CD14-positive monocyte (primary cell): ENCODE results near the gene CORO2A. TPM values are rescaled to one million over a fixed set of nuclear protein-coding genes. Genes with fewer than 3 reads are reported as not detected.

Experiments used
- DNase-seq, 3 donors: peaks; one replicate each; pipeline ENCODE4 v3.0.0-alpha.2; 2011 to 2022
- H2AFZ ChIP-seq: 2 replicates; pipeline ENCODE4 v1.6.0; 2012; ENCODE audit warnings: mild to moderate bottlenecking, low read depth, low read length, inconsistent platforms; ENCODE audit not compliant: insufficient read depth, poor library complexity, severe bottlenecking
- H3K27ac ChIP-seq, 2 donors: 1 replicate in 1 of 2; 2 replicates in 1 of 2; pipeline ENCODE4 v1.5.1; 2012 to 2013; ENCODE audit warnings: low read length in 2 of 2, control low read depth in 1 of 2, inconsistent platforms in 1 of 2, low read depth in 1 of 2, mild to moderate bottlenecking in 1 of 2
- H3K27me3 ChIP-seq, 2 donors: one replicate each; pipeline versions ENCODE4 v1.6.0 to v1.6.1; 2011 to 2013; ENCODE audit warnings: low read length in 2 of 2; ENCODE audit not compliant: control insufficient read depth in 2 of 2, insufficient read depth in 2 of 2
- H3K36me3 ChIP-seq, 2 donors: replicated peaks in 1 of 2; 1 replicate in 1 of 2; 2 replicates in 1 of 2; pipeline versions ENCODE4 v1.5.1 to v1.6.1; 2012 to 2013; ENCODE audit warnings: low read length in 2 of 2, control low read depth in 1 of 2, inconsistent platforms in 1 of 2, mild to moderate bottlenecking in 1 of 2; ENCODE audit not compliant: insufficient read depth in 2 of 2, control insufficient read depth in 1 of 2
- H3K4me1 ChIP-seq, 2 donors: 1 replicate in 1 of 2; 2 replicates in 1 of 2; pipeline versions ENCODE4 v1.5.1 to v1.6.1; 2012 to 2013; ENCODE audit warnings: low read length in 2 of 2, control low read depth in 1 of 2, inconsistent platforms in 1 of 2, mild to moderate bottlenecking in 1 of 2, moderate library complexity in 1 of 2; ENCODE audit not compliant: insufficient read depth in 2 of 2, control insufficient read depth in 1 of 2
- H3K4me2 ChIP-seq: replicated peaks from 2 replicates; pipeline ENCODE3; 2012; ENCODE audit warnings: low read length, moderate library complexity, mild to moderate bottlenecking; ENCODE audit not compliant: poor library complexity, severe bottlenecking; ENCODE audit errors: extremely low read depth
- H3K4me3 ChIP-seq, 3 experiments: fragments of 200-600 bp in 1 of 3; sonication (generic) in 1 of 3; replicated peaks in 1 of 3; 1 replicate in 2 of 3; 2 replicates in 1 of 3; pipeline ENCODE4 v1.5.1; 2011 to 2013; ENCODE audit warnings: low read length in 3 of 3, mild to moderate bottlenecking in 3 of 3, control low read depth in 2 of 3, low read depth in 2 of 3, inconsistent platforms in 1 of 3, moderate library complexity in 1 of 3
- H3K79me2 ChIP-seq: 2 replicates; pipeline ENCODE4 v1.6.0; 2012; ENCODE audit warnings: mild to moderate bottlenecking, control low read depth, inconsistent platforms, low read length, moderate library complexity; ENCODE audit not compliant: insufficient read depth
- H3K9ac ChIP-seq: 2 replicates; pipeline ENCODE4 v1.6.0; 2017; ENCODE audit warnings: low read length, mild to moderate bottlenecking; ENCODE audit not compliant: insufficient read depth, poor library complexity, severe bottlenecking
- H3K9me3 ChIP-seq, 2 donors: replicated peaks in 1 of 2; 1 replicate in 1 of 2; 2 replicates in 1 of 2; pipeline versions ENCODE4 v1.5.1 to v1.6.1; 2012 to 2013; ENCODE audit warnings: low read length in 2 of 2, control low read depth in 1 of 2; ENCODE audit not compliant: control insufficient read depth in 1 of 2, insufficient read depth in 1 of 2
- H4K20me1 ChIP-seq: 2 replicates; pipeline ENCODE4 v1.6.0; 2012; ENCODE audit warnings: mild to moderate bottlenecking, low read length, control low read depth, moderate library complexity; ENCODE audit not compliant: insufficient read depth
- H3K27ac Mint-ChIP-seq, 7 donors: one replicate each; pipeline ENCODE4 v1.8.0; 2020; ENCODE audit warnings: mild to moderate bottlenecking in 7 of 7, mixed read lengths in 7 of 7, moderate library complexity in 6 of 7, inconsistent platforms in 2 of 7
- H3K27me3 Mint-ChIP-seq, 3 donors: one replicate each; pipeline ENCODE4 v1.8.0; 2021 to 2022; ENCODE audit warnings: low read depth in 3 of 3, mild to moderate bottlenecking in 3 of 3, mixed read lengths in 3 of 3, moderate library complexity in 3 of 3, inconsistent platforms in 1 of 3
- H3K36me3 Mint-ChIP-seq, 2 donors: one replicate each; pipeline ENCODE4 v1.8.0; 2020; ENCODE audit warnings: mixed read lengths in 2 of 2, inconsistent platforms in 1 of 2, mild to moderate bottlenecking in 1 of 2
- H3K4me1 Mint-ChIP-seq: one replicate; pipeline ENCODE4 v1.8.0; 2020; ENCODE audit warnings: mild to moderate bottlenecking, mixed read lengths
- H3K4me3 Mint-ChIP-seq, 2 donors: one replicate each; pipeline ENCODE4 v1.8.0; 2020; ENCODE audit warnings: mild to moderate bottlenecking in 2 of 2, mixed read lengths in 2 of 2, moderate library complexity in 1 of 2
- H3K9me3 Mint-ChIP-seq, 7 donors: one replicate each; pipeline ENCODE4 v1.8.0; 2020 to 2022; ENCODE audit warnings: mixed read lengths in 7 of 7, mild to moderate bottlenecking in 6 of 7, moderate library complexity in 6 of 7, inconsistent platforms in 2 of 7
- CTCF ChIP-seq: fragments of 200-600 bp; IDR thresholded peaks from one replicate; pipeline ENCODE4 v1.8.0; 2022; ENCODE audit warnings: antibody characterized with exemption, mild to moderate bottlenecking
- WGBS: methylation state at CpG from one replicate; pipeline ENCODE4 v1.1.5; 2013; ENCODE audit warnings: missing lambda C conversion rate; ENCODE audit not compliant: insufficient coverage; 5-methylcytosine and 5-hydroxymethylcytosine counted together
- intact Hi-C, 2 donors: fragments of 100-400 bp; cut with micrococcal nuclease; formaldehyde crosslinking; loops; one replicate each; pipeline versions ENCODE4 v1.15.0 to v1.15.1; 2023
- polyA plus RNA-seq, 3 donors: library from polyadenylated mRNA; depleted of rRNA in 1 of 3; unstranded in 2 of 3; stranded (reverse) in 1 of 3; fragments of 300-500 nt in 2 of 3; fragments of >200 nt in 1 of 3; fragmentation: Illumina TruSeq in 2 of 3; gene quantifications; 1 replicate in 2 of 3; 2 replicates in 1 of 3; pipeline ENCODE4 v1.2.3, GENCODE V29; 2012 to 2021

Gene CORO2A
- polyA plus RNA-seq, 3 donors = 1.2 to 3.5 (median 2.1) TPM

DNA sequence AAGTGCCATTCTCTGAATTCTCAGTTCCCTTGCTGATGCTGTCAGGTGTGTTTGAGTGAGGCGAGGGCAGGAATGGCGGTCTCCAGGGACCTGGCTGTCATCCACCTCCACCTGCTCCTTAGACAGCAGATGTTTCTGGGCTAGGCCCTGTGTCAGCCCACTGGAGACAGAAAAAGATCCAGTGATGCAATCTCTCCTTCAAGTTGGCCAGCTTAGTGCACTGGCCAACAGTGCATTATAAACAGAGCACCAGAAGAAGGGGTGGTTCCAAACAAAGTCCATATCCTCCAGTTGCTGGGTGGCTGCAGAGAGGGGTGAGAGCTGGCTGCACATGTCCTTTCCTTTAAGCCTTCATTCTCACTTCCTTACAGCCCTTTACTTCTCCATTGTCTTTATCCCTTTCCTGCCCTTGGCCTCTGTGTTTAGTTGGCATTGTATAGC lies 109.4 kb downstream of the CORO2A start:
- Histone ChIP-seq H4K20me1 (peaks cover 48% of the 10 kb centered on the region), H3K9ac (no peak overlapping the region), H2AFZ (no peak overlapping the region), H3K9me3 (no peaks in the 10 kb centered on the region), H3K27ac (peak overlapping the region in 1 of 2 donors; percentile 47), H3K4me1 (peaks cover 0 to 5% of the 10 kb centered on the region in 2 donors), H3K27me3 (no peaks in the 10 kb centered on the region), H3K4me2 (no peak overlapping the region), H3K79me2 (peaks cover 17% of the 10 kb centered on the region), H3K4me3 (no peak overlapping the region), H3K36me3 (peaks cover 85 to 94% of the 10 kb centered on the region in 2 donors)
- H3K27ac Mint-ChIP-seq = peak overlapping the region in 5 of 7 donors; percentile 15 to 89 (median 75)
- intact Hi-C loops = no loop called here
- H3K27me3 Mint-ChIP-seq = peaks cover 0 to 4% (median 0%) of the 10 kb centered on the region in 3 donors
- peaks cover 82 to 89% of the 10 kb centered on the region in 2 donors for H3K36me3 Mint-ChIP-seq
- H3K4me1 Mint-ChIP-seq = peaks cover 20% of the 10 kb centered on the region
- H3K4me3 Mint-ChIP-seq = no peak overlapping the region
- TF ChIP-seq CTCF = no peak
- no CpG with 5 or more reads among the region's 2 CpGs for WGBS
- H3K9me3 Mint-ChIP-seq = peaks cover 0 to 3% (median 0%) of the 10 kb centered on the region in 7 donors
- DNase-seq = no peak

DNA sequence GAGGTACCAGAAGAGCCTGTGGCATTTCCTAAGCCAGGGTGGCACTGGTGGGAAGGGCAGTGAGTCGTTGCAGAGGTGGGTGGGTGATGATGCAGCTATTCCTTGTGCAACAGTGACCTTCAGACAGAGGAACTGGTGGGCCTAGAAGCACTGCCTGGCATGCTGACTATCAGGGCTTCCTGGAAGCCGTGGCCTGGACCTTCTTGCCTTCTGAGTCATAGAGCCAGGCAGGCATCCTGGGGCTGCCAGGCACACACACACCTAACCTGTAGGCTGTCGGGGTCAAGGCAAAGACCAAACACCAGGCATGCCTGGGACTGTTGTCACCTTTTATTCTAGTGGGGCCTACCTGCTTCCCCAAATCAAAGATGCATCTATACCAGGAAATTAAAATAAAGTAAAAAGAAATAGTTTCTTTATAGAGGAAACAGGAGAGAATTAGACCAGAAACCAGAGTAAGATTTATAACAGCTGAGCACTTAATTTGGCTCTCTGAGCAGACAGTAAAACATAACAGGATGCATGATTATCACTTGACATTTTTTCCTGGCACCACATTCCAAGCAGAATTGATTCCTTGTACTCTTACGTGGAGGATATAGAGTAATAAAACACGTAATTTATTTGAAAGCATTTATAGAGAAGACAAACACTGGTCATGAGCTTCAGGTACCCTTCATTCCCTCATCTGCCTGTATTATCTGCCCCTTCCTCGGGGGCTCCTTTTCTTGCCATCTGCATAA lies 110.8 kb downstream of the CORO2A start:
- peaks cover 0 to 2% (median 0%) of the 10 kb centered on the region in 3 donors for H3K27me3 Mint-ChIP-seq
- H3K79me2 ChIP-seq = peaks cover 24% of the 10 kb centered on the region
- H3K27me3 ChIP-seq = no peaks in the 10 kb centered on the region
- H3K9me3 Mint-ChIP-seq = peaks cover 0 to 3% (median 0%) of the 10 kb centered on the region in 7 donors
- peak overlapping the region in 4 of 7 donors; percentile 45 to 78 (median 62) for H3K27ac Mint-ChIP-seq
- WGBS = 0% methylated on average over 2 of the region's 6 CpGs
- peaks cover 60% of the 10 kb centered on the region for H4K20me1 ChIP-seq
- H3K4me3 Mint-ChIP-seq = no peak overlapping the region
- no peaks in the 10 kb centered on the region for H3K9me3 ChIP-seq
- H3K36me3 Mint-ChIP-seq = peaks cover 87 to 94% of the 10 kb centered on the region in 2 donors
- H3K36me3 ChIP-seq = peaks cover 89 to 99% of the 10 kb centered on the region in 2 donors
- no peak overlapping the region for H2AFZ ChIP-seq
- intact Hi-C loops = no loop called here
- no peak overlapping the region for H3K4me3 ChIP-seq
- no peak overlapping the region for H3K4me2 ChIP-seq
- H3K4me1 Mint-ChIP-seq = peaks cover 20% of the 10 kb centered on the region
- TF ChIP-seq CTCF = no peak
- H3K4me1 ChIP-seq = peaks cover 0 to 5% of the 10 kb centered on the region in 2 donors
- no peak overlapping the region for H3K9ac ChIP-seq
- DNase-seq = peak in 1 of 3 donors; percentile 27
- H3K27ac ChIP-seq = peak overlapping the region in 1 of 2 donors; percentile 31
